Glutamatergic neuron (in vitro differentiated cells): Measurements from ENCODE around the gene SLC25A17. TPM values are rescaled to one million over a fixed set of nuclear protein-coding genes. Genes with fewer than 3 reads are reported as not detected.

ENCODE experiments used
- DNase-seq: peaks from one replicate; pipeline ENCODE4 v3.0.0; 2022
- H3K27ac Mint-ChIP-seq: one replicate; pipeline ENCODE4 v1.8.0; 2020; ENCODE audit warnings: mild to moderate bottlenecking, mixed read lengths, inconsistent platforms; ENCODE audit not compliant: unreplicated experiment
- H3K27me3 Mint-ChIP-seq: one replicate; pipeline ENCODE4 v1.8.0; 2020; ENCODE audit warnings: mild to moderate bottlenecking, moderate library complexity, mixed read lengths, inconsistent platforms; ENCODE audit not compliant: unreplicated experiment
- H3K36me3 Mint-ChIP-seq: one replicate; pipeline ENCODE4 v1.8.0; 2020; ENCODE audit warnings: mild to moderate bottlenecking, mixed read lengths, inconsistent platforms; ENCODE audit not compliant: unreplicated experiment
- H3K4me1 Mint-ChIP-seq: one replicate; pipeline ENCODE4 v1.8.0; 2020; ENCODE audit warnings: mild to moderate bottlenecking, low read depth, mixed read lengths, inconsistent platforms; ENCODE audit not compliant: unreplicated experiment
- H3K4me3 Mint-ChIP-seq: one replicate; pipeline ENCODE4 v1.8.0; 2020; ENCODE audit warnings: mild to moderate bottlenecking, mixed read lengths, inconsistent platforms; ENCODE audit not compliant: unreplicated experiment
- H3K9me3 Mint-ChIP-seq: one replicate; pipeline ENCODE4 v1.8.0; 2020; ENCODE audit warnings: mild to moderate bottlenecking, moderate library complexity, mixed read lengths, inconsistent platforms; ENCODE audit not compliant: unreplicated experiment
- total RNA-seq: library from RNA; stranded (reverse); fragmentation: NEBNext Ultra II Directional; extraction: Animal tissue kit (Norgen Biotek cat#: 25700); gene quantifications from one replicate; pipeline ENCODE4 v1.2.1, GENCODE V29; 2021; ENCODE audit not compliant: unreplicated experiment
- TF ChIP-seq, protein P1 (sequence below): fragments of 200-600 bp; sonication (generic); IDR thresholded peaks from one replicate; pipeline ENCODE4 v1.5.0; 2021; ENCODE audit not compliant: partially characterized antibody, unreplicated experiment

Gene SLC25A17
- total RNA-seq, 1 donor from 2014 or later, result 18.3 TPM

DNA sequence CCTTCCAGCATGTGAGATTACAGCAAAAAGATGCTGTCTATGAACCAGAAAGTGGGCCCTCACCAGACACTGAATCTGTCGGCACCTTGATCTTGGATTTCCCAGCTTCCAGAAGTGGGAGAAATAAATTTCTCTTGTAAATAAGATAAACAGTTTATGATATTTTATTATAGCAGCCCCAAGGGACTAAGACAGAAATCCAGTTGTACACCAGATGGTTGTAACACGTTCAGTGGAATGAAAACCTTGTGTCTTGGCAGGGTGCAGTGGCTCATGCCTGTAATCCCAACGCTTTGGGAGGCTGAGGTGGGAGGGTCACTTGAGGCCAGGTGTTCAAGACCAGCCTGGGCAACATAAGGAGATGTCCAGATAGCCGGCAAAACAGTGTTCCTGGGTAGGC, 78.0 kb downstream of the SLC25A17 start:
- no peak for DNase-seq
- Mint-ChIP-seq H3K4me3 (no peak overlapping the region), H3K27me3 (peaks cover 4% of the 10 kb centered on the region), H3K4me1 (peaks cover 9% of the 10 kb centered on the region), H3K27ac (no peak overlapping the region), H3K9me3 (no peaks in the 10 kb centered on the region), H3K36me3 (no peaks in the 10 kb centered on the region)
- TF ChIP-seq, protein P1, sequence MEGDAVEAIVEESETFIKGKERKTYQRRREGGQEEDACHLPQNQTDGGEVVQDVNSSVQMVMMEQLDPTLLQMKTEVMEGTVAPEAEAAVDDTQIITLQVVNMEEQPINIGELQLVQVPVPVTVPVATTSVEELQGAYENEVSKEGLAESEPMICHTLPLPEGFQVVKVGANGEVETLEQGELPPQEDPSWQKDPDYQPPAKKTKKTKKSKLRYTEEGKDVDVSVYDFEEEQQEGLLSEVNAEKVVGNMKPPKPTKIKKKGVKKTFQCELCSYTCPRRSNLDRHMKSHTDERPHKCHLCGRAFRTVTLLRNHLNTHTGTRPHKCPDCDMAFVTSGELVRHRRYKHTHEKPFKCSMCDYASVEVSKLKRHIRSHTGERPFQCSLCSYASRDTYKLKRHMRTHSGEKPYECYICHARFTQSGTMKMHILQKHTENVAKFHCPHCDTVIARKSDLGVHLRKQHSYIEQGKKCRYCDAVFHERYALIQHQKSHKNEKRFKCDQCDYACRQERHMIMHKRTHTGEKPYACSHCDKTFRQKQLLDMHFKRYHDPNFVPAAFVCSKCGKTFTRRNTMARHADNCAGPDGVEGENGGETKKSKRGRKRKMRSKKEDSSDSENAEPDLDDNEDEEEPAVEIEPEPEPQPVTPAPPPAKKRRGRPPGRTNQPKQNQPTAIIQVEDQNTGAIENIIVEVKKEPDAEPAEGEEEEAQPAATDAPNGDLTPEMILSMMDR, result no peak

DNA sequence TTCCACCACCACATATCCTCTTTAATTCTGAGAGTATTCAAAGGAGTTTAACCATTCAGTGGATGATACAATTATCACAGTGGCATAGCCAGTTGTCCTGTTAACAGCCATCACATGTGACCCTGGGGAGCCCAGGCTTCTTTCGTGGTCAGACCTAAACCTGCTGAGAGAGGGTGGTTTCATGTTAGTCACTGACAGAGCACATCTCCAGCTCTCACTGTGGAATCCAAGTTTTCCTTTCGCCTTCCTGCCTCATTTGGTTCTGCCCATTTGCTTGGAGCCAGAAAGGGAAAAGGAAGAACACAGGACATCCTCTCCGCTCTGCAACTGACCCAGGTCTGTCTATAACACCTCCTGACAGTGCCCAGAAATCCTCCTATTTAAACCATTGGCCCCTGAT, 79.4 kb downstream of the SLC25A17 start:
- Mint-ChIP-seq H3K9me3 (no peaks in the 10 kb centered on the region), H3K4me3 (no peak overlapping the region), H3K36me3 (no peaks in the 10 kb centered on the region), H3K27me3 (peaks cover 4% of the 10 kb centered on the region), H3K4me1 (peaks cover 9% of the 10 kb centered on the region), H3K27ac (no peak overlapping the region)
- DNase-seq, result no peak
- TF ChIP-seq, protein P1, result no peak

DNA sequence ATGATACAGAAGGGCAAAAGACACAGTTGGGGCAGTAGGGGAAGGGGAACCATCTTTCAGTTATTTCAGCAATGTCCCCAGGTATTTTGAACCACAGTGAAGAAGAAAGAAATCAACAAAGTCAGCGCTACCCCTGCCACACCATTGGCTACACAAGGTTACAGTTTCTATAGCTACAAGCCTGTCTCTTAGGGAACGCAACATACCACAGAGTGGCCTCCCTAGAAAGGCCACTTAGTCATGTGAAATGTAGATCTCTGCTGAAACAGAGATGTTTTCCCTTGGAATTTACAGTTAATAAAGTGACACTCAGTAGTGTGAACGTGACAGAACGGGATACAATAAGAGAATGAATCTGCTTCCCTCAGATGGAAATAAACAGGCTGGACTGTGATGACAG, 85.2 kb downstream of the SLC25A17 start:
- Mint-ChIP-seq H3K36me3 (no peaks in the 10 kb centered on the region), H3K4me1 (peaks cover 9% of the 10 kb centered on the region), H3K27ac (no peak overlapping the region), H3K27me3 (peaks cover 5% of the 10 kb centered on the region), H3K4me3 (no peak overlapping the region), H3K9me3 (peaks cover 5% of the 10 kb centered on the region)
- no peak for DNase-seq
- TF ChIP-seq, protein P1, result no peak

DNA sequence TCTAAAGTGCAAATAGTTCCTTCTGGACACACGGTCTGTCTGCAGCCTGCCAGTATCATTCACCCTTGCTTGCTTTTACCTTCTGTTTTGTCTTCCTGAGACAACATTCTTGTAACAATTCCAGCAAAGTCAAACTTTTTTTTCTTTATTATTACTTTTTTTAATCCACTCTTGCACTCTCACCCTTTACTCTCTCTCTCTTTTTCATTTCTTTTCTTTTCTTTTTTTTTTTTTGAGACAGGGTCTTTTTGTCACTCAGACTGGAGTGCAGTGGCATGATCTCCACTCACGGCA, 86.2 kb downstream of the SLC25A17 start:
- H3K27ac Mint-ChIP-seq, result peak overlapping the region; percentile 46
- H3K4me3 Mint-ChIP-seq, result no peak overlapping the region
- TF ChIP-seq, protein P1, result no peak

DNA sequence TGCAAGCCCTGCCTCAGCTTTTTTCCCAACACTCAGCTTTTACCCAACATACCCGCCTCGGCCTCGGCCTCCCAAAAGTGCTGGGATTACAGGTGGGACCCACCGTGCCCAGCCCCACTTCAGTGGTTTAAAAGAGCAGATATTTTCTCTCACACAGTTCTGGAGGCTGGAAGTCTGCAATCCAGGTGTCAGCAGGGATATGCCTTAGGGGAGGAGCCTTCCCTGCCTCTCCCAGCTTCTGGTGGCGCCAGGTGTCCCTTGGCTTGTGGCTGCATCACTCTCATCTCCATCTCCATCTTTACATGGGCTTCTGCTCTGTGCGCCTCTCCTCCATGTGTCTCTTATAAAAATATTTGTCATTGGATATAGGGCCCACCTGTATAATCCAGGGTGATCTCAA, 89.9 kb downstream of the SLC25A17 start:
- Mint-ChIP-seq H3K36me3 (no peaks in the 10 kb centered on the region), H3K9me3 (peaks cover 9% of the 10 kb centered on the region), H3K27ac (no peak overlapping the region), H3K4me3 (no peak overlapping the region), H3K4me1 (peaks cover 25% of the 10 kb centered on the region), H3K27me3 (peaks cover 9% of the 10 kb centered on the region)
- DNase-seq, result no peak
- TF ChIP-seq, protein P1, result no peak

More for the DNA sequence above, 86.2 kb downstream of the SLC25A17 start:
- Mint-ChIP-seq H3K4me1 (peaks cover 16% of the 10 kb centered on the region), H3K36me3 (no peaks in the 10 kb centered on the region), H3K27me3 (peaks cover 8% of the 10 kb centered on the region), H3K9me3 (peaks cover 9% of the 10 kb centered on the region)
- no peak for DNase-seq
